Activated naive CD8-positive, alpha-beta T cell (primary cell): Measurements from ENCODE around the gene SCNN1A.

Source experiments
- H3K27ac Mint-ChIP-seq: one replicate; pipeline ENCODE4 v1.8.0; 2021; ENCODE audit warnings: mixed read lengths
- H3K27me3 Mint-ChIP-seq: one replicate; pipeline ENCODE4 v1.8.0; 2021; ENCODE audit warnings: mixed read lengths
- H3K36me3 Mint-ChIP-seq: one replicate; pipeline ENCODE4 v1.8.0; 2021; ENCODE audit warnings: mixed read lengths
- H3K4me1 Mint-ChIP-seq: one replicate; pipeline ENCODE4 v1.8.0; 2021; ENCODE audit warnings: low read depth, mixed read lengths
- H3K4me3 Mint-ChIP-seq: one replicate; pipeline ENCODE4 v1.8.0; 2021; ENCODE audit warnings: mild to moderate bottlenecking, mixed read lengths
- H3K9me3 Mint-ChIP-seq: one replicate; pipeline ENCODE4 v1.8.0; 2021; ENCODE audit warnings: low read depth, mixed read lengths

SCNN1A gene

DNA sequence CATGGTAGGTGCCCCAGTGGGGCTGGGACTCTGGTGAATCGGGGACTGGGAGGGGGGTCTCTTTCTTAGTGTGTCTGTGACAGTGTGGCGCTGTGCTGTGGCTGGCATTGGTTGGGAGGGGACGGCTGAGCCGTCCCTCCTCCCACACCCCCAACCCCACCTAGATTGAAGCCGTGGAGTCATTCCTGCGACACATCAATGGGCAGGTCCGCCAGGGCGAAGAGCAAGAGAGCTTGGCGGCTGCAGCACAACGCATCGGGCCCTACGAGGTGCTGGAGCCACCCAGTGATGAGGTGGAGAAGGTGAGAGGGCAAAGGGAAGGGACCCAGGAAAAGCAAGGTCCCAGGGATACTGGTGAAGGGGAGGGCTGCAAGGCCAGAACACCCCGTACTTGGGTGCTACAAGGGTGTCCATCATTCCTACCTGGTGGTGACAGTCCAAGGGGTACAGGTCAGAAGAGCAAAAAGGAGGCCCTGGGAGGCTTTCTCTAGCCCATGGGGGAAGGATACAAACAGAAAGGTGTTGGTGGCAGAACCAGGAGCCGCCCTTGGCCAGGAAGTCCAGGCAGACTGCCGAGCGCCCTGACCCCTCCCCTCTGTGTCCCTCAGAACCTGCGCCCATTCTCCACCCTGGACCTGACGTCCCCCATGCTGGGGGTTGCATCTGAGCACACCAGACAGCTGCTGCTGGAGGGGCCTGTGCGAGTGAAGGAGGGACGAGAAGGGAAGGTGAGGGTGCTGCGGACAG lies 57.5 kb downstream of the SCNN1A start:
- Mint-ChIP-seq H3K4me3 (peak overlapping the region; percentile 64), H3K27me3 (no peaks in the 10 kb centered on the region), H3K36me3 (no peaks in the 10 kb centered on the region), H3K27ac (peak overlapping the region; percentile 28), H3K9me3 (no peaks in the 10 kb centered on the region), H3K4me1 (peaks cover 38% of the 10 kb centered on the region)

DNA sequence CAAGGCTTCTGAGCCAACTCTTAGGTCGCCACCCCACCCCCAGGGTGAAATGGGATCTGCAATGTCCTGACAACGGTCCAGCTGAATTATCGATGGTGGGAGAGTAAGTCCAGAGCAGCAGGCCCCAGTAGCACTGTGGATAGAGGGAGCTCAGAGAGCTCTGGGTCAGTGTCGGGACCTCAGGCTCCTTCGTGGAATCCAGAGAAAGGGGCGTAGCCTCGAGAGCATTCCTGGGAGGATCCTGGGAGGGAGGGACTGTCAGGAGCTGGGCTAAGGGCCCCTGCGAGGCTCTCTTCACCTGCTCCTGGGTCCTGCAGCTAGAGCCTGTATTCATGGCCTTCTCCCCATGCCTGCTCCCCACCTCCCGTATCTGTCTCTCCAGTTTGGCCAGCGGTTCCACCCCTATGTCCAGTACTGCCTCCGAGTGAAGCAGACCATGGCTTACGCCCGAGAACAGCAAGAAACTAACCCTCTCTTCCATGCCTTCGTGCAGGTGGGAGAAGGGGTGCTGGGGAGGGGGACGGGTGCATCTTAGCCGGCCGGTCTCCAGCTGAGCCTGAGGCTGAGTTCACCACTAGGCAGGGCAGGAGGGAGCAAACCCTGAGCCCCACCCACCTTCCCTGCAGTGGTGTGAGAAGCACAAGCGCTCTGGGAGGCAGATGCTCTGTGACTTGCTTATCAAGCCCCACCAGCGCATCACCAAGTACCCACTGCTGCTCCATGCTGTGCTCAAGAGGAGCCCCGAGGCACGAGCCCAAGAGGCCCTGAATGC lies 58.3 kb downstream of the SCNN1A start:
- H3K4me3 Mint-ChIP-seq, result no peak overlapping the region
- H3K36me3 Mint-ChIP-seq, result no peaks in the 10 kb centered on the region
- H3K27me3 Mint-ChIP-seq, result no peaks in the 10 kb centered on the region

DNA sequence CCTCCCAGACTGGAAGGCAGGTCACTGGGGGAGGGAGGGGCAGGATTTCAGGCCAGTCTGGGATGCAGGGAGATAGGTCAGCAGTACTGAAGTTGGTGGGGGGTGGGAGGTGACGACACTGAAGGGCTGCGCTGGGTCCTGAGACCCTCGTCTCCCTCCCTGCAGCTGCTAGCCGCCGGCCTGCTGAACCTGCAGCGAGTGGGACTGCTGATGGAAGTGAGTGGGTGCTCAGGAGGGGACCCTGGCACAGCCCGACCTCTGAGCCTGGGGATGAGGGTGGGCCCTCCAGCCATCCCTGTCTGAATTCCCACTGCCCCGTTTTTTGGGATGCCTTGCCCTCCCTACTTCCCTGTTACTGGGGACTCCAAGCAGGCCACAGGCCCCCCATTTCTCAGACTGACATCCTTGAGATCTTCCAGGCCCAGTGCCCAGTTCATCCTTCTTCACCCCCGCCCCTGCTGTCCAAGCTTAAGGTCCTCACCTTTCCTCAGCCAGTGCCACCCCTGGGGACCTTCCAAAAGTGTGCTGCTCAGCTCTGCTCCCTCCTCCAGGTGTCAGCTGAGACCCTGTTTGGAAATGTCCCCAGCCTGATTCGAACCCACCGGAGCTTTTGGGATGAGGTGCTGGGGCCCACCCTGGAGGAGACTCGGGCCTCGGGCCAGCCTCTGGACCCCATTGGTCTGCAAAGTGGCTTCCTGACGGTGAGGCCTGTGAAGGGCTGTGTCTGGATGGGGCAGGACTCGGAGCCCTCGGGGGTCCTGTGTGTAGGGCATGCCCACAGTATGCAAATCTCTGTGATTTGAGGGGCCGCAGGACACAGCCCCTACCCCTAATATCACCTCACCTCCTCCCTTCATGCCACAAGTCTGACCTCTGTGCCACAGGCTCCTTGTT lies 59.4 kb downstream of the SCNN1A start:
- H3K27me3 Mint-ChIP-seq, result no peaks in the 10 kb centered on the region

More for the DNA sequence above, 58.3 kb downstream of the SCNN1A start:
- H3K27ac Mint-ChIP-seq, result no peak overlapping the region
- no peaks in the 10 kb centered on the region for H3K9me3 Mint-ChIP-seq
- H3K4me1 Mint-ChIP-seq, result peaks cover 30% of the 10 kb centered on the region

DNA sequence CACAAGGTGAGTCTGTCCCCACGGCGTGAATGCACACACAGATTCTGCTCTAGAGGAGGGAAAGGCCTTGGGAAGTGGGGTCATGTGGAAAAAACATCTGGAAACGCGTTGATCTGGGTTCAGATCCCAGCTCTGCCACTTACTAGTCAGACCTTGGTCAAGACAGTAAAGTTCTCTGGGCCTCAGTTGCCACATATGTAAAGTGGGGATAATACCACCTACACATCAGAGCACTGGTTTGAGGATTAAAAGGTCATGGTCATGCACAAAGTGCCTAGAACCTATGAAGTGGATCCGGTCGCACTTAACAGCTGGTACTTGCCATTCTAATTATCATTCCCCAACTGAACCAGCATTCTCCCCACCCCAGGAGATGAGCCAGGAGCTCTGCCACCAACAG lies 60.2 kb downstream of the SCNN1A start:
- peaks cover 18% of the 10 kb centered on the region for H3K4me1 Mint-ChIP-seq
- no peaks in the 10 kb centered on the region for H3K36me3 Mint-ChIP-seq
- no peak overlapping the region for H3K27ac Mint-ChIP-seq
- H3K27me3 Mint-ChIP-seq, result no peaks in the 10 kb centered on the region
- no peak overlapping the region for H3K4me3 Mint-ChIP-seq
- no peaks in the 10 kb centered on the region for H3K9me3 Mint-ChIP-seq

More for the DNA sequence above, 59.4 kb downstream of the SCNN1A start:
- no peaks in the 10 kb centered on the region for H3K36me3 Mint-ChIP-seq
- H3K9me3 Mint-ChIP-seq, result no peaks in the 10 kb centered on the region
- no peak overlapping the region for H3K4me3 Mint-ChIP-seq
- no peak overlapping the region for H3K27ac Mint-ChIP-seq
- peaks cover 23% of the 10 kb centered on the region for H3K4me1 Mint-ChIP-seq

DNA sequence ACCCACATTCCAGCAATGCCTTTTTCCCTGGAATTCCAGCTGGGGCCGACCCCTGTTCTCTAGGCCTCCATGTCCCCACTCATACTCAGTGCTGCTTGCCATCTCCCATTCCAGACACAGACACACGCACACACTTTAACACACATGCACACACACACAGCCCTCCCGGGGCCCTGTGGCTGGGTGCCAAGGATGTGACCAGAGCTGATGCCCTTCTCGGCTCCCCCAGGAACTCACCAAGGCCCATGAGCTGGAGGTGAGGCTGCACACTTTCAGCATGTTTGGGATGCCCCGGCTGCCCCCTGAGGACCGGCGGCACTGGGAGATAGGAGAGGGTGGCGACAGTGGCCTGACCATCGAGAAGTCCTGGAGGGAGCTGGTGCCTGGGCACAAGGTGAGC lies 60.6 kb downstream of the SCNN1A start:
- Mint-ChIP-seq H3K4me1 (peaks cover 15% of the 10 kb centered on the region), H3K27me3 (no peaks in the 10 kb centered on the region), H3K4me3 (no peak overlapping the region), H3K36me3 (no peaks in the 10 kb centered on the region), H3K27ac (no peak overlapping the region), H3K9me3 (no peaks in the 10 kb centered on the region)

DNA sequence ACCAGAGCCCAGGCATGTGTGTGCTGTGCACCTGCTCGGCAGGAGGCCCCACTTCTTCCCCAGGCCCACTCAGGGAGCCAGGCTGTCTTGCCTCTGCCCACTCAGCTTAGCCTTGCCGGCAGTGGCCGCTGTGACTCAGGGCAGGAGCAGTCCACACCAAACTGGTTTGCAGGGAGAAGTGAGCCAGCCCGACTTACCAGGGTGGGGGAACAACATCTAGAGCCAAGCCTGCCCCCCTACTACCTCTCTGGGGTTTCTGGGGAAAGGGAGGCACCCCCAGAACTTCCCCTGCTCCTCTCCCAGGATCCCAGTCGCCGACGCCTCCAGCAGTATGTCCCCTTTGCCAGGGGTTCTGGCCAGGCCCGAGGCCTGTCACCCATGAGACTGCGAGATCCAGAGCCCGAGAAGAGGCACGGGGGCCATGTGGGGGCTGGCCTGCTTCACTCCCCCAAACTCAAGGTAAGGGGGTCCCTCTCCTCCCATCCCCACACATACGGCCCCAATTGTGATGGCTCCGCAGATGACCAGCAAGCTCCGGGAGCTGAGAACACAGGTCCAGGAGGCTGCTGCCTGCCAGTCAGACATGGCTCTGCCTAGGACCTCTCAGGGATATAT lies 61.9 kb downstream of the SCNN1A start:
- Mint-ChIP-seq H3K4me1 (peaks cover 9% of the 10 kb centered on the region), H3K36me3 (no peaks in the 10 kb centered on the region), H3K4me3 (no peak overlapping the region), H3K27ac (no peak overlapping the region), H3K27me3 (peaks cover 2% of the 10 kb centered on the region), H3K9me3 (no peaks in the 10 kb centered on the region)

DNA sequence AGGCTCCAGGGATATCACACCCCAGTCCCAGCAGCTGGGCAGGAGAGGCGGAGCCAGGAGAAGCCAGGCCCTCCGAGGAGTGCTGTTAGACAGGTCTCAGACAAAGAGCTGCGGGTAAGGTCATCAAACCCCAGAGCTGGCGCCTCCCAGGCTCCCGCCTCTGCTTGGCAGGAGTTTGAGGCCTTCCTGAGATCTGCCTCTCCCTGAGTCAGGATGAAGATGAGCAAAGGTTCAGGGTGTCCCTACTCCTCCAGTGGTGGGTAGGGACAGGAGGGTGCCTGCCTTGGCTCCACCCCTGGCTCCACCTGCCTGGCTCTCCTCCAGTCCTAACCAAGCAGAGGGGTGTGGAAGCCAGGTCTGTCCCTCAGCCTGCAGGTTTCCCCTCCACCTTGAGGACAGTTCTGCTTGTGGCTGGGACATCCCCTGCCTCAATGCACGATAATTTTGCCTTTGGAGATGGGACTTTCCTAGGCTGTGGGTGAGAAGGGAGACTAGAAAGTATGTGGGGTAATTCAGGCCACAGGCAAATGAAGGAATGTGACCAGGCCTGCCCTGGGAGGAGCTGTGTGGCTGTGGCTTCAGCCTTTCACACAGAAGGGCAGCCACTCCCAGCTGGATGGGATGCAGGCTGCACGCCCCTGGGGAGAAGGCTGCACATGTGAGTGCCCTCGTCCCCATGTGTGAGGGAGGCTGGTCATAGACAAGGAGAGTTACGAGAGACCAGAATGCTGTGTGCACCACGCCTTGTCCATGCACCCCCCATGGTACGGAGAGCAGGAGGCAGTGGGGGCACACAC lies 62.6 kb downstream of the SCNN1A start:
- Mint-ChIP-seq H3K4me3 (no peak overlapping the region), H3K27me3 (peaks cover 4% of the 10 kb centered on the region), H3K4me1 (peaks cover 2% of the 10 kb centered on the region), H3K9me3 (no peaks in the 10 kb centered on the region), H3K27ac (no peak overlapping the region), H3K36me3 (no peaks in the 10 kb centered on the region)

DNA sequence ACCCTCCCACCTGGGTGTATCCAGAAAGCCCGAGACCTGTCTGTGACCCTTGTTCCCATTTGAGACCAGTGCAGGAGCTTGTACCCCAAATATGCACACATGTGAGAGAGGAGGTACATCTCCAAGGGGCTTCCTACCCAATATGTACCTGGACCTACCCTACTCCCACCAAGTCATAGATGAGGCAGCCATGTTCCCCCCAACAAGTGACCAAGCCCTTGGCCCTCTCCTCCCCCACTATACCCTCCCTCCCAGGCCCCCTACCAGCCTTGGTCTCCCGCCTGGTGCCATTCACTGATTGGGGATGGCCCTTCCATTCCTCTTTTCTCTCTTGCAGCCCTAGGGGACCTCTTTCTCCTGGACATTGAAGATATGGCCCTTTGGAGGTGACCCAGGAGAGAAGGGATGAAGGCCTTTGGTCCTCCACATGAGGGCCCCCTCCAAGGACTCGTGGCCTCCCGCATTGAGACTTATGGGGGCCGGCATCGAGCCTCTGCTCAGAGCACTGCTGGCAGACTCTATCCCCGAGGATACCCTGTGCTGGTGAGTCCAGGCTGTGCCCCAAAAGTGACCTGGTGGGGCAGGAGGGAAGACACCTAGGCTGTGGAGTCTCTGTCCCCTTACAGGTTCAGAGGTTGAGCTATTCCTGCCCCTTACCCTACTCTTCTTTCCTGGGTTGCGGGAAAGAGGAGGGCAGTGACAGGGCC lies 63.4 kb downstream of the SCNN1A start:
- Mint-ChIP-seq H3K36me3 (no peaks in the 10 kb centered on the region), H3K9me3 (no peaks in the 10 kb centered on the region), H3K27me3 (peaks cover 4% of the 10 kb centered on the region), H3K27ac (no peak overlapping the region), H3K4me3 (no peak overlapping the region), H3K4me1 (no peaks in the 10 kb centered on the region)

DNA sequence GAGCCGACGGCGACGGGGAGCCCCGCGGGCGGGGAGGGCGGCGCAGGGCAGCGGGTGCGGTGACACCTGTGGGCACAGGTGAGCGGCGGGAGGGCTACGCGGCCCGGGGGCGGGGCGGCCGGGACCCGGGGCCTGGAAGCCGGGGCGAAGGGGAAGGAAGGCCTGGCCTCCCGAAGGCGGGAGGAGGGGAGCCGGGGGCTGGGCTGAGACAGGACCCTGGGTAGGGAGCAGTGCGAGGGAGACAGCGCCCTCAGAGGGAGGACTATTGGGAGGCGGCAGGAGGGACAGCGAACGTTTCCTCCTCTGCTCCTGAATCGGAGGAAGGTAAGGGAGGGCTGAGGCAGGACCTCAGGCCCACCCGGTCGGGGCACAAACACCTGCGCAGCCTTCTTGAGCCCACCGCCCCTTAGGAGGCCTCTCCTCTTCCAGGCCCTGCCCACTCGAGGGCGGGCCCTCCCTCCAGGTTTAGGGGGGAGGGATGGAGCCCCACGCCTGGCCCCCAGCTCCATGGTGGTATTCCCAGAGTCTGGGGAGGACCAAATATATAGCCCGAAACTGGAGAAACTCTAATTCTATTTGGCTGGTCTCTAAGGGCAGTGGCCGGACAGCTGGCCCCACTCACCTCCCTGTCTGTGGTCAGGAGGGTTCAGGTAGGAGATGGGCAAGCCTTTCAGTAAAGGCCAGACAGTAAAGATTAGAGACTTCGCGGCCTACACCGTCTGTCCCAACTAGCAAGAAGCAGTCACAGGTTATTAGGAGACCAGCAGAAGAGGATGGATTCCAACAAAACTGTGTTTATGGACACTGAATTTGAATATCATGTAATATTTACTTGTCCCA lies 64.4 kb downstream of the SCNN1A start:
- Mint-ChIP-seq H3K4me1 (no peaks in the 10 kb centered on the region), H3K36me3 (no peaks in the 10 kb centered on the region), H3K4me3 (peak overlapping the region; percentile 54), H3K27me3 (peaks cover 6% of the 10 kb centered on the region), H3K27ac (no peak overlapping the region), H3K9me3 (no peaks in the 10 kb centered on the region)

DNA sequence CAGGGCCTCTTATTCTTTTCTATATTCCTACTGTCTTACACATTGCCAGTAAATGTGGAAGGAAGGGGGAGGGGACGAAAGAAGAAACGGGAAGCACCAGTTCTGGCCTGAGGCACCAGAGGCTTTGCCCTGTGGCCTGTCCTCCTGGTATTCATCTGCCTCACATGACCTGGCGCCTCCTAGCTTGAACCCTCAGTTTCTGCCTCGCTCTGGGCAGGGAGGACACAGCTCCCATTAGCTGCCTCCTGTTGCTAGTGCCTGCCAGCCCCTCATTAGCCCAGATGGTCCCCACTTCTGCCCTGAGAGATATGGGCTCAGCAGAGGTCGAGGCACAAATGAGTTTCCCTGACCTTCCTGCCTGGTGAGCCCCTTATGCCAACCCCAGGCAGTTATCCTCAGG lies 67.8 kb downstream of the SCNN1A start:
- H3K27me3 Mint-ChIP-seq, result peaks cover 6% of the 10 kb centered on the region
- H3K4me1 Mint-ChIP-seq, result no peaks in the 10 kb centered on the region
- no peaks in the 10 kb centered on the region for H3K9me3 Mint-ChIP-seq
- no peak overlapping the region for H3K4me3 Mint-ChIP-seq
- no peaks in the 10 kb centered on the region for H3K36me3 Mint-ChIP-seq
- H3K27ac Mint-ChIP-seq, result no peak overlapping the region

DNA sequence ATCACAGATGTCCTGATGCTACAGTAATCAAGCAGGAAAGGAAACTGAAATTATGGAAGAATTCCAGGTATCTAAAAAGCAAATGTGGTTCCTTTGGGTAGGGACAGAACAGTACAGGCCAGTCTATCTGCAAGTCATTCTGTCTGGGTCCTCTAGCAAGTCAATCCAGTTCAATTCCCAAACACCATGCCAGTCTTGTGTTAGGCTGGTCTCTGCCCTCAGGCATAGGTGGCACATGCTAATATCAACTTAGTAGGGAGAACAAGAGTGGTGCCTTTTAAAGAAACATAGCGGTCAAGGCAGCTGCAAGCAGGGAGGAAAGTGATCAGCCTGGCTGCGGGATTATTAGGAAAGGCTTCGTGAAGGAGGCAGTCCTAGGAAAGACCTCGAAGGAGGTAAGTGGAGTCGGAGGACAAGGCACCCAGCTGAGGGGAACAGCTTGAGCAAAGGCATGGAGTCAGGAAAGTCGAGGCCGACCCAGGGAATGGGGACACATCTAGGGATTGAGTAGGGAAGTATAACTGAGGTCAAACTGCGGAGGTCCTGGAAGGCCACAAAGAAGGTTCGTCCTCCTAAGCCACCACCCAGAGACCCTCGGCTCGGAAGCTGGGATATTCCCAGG lies 68.7 kb downstream of the SCNN1A start:
- no peak overlapping the region for H3K4me3 Mint-ChIP-seq
- no peaks in the 10 kb centered on the region for H3K36me3 Mint-ChIP-seq
- H3K4me1 Mint-ChIP-seq, result no peaks in the 10 kb centered on the region
- peaks cover 6% of the 10 kb centered on the region for H3K27me3 Mint-ChIP-seq
- H3K9me3 Mint-ChIP-seq, result no peaks in the 10 kb centered on the region
- no peak overlapping the region for H3K27ac Mint-ChIP-seq

DNA sequence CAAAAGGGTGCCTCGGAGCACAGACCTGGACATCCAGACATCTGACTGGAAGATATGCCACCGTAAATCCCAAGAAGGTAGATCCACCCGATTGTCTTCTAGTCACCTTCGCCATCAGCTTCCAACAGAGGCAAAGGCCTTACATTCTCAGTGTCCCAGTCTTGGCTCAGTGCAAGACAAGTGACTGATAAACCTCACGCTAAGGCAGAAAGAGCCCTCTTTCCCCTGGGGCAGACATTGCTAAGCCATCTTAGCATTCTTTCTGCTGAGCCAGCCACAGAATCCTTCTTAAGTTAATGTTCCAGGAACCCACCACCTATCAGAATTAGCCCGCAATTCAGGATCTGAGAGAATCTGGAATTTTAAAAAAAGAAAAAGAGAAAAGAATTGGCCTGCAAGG lies 69.2 kb downstream of the SCNN1A start:
- Mint-ChIP-seq H3K4me1 (no peaks in the 10 kb centered on the region), H3K9me3 (no peaks in the 10 kb centered on the region), H3K27me3 (peaks cover 6% of the 10 kb centered on the region), H3K36me3 (no peaks in the 10 kb centered on the region), H3K27ac (no peak overlapping the region), H3K4me3 (no peak overlapping the region)
